Measurements from ENCODE around the gene TMEM106C. TPM values are rescaled to one million over a fixed set of nuclear protein-coding genes. Genes with fewer than 3 reads are reported as not detected.

TMEM106C gene
- 130 and 148 TPM in 2 replicates for total RNA-seq (2014; rRNA removed; shearing (Covaris generic); ENCODE audit: low replicate concordance)

DNA sequence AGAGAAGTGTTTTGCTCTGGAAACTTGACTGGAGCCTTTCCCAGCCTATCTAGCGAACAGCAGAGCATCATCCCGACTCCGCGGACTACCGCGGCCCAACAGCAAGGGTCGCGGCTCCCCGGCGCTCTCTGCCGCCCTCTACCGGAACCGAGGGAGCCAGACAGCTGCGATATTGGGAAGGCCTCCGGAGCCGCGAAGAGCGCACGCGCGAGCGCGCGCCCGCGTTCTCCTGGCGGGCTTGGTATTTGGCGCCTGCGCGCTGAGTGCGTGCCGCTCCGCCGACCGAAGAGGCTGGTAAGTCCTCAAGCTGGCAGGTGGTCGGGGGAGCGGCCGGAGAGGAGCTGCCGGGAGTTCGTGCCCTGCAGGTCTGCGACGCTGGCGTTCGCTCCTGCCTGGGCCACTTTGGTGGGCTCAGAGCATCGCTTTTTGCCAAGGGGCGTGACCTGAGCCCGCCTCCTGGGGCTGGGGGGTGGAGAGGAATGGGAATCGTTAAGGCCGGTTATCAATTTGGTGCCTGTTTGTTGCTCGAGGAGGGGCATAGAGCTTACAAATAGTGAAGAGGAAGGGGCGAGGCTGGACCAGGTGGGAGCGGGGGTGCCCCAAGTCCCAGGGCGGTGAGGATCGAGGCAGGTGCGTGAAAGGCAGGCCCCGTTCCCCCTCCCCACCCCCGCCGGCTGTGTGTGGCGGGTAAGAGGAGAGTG is at the start of gene TMEM106C:
TMEM106C (plus strand) TSS at position 257 of the 701 bp plus-strand sequence. CDS start 641 bp downstream, outside the sequence.
- peak within 1 kb of the TSS; percentile 88 for H3K4me3 ChIP-seq
- no peaks in the 10 kb centered on the region for H3K27me3 ChIP-seq
- peaks cover 33% of the 10 kb centered on the region for H3K36me3 ChIP-seq
- peak; percentile 83 for DNase-seq
- H3K9me3 ChIP-seq = no peaks in the 10 kb centered on the region

GRCh38 chr12:47920913-47921312 is 42.5 kb upstream of the TMEM106C start:
- no peak for DNase-seq
- no peaks in the 10 kb centered on the region for H3K27me3 ChIP-seq
- H3K36me3 ChIP-seq = no peaks in the 10 kb centered on the region
- no peaks in the 10 kb centered on the region for H3K9me3 ChIP-seq
- no peak overlapping the region for H3K4me3 ChIP-seq

DNA sequence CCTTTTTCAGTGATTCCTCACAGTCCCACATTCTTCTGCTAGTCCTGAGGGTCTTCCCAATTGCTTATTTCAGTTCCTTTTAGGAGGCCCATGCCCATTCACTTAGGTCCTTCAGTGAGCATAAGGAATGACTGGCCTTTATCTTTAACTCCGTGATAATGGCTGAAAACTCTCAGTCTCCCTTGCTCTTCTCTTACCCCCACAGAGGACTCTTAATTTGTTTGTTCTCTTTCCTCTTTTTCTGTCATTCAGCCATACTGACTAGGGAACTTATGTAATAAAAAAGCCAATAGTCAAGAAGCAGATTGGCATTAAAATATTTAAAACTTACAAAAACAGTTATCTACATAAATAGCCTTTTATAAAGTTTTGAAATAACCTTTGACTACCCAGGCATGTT is 41.5 kb upstream of the TMEM106C start:
- no peak overlapping the region for H3K4me3 ChIP-seq
- H3K27me3 ChIP-seq = no peaks in the 10 kb centered on the region
- no peaks in the 10 kb centered on the region for H3K9me3 ChIP-seq
- DNase-seq = no peak
- no peaks in the 10 kb centered on the region for H3K36me3 ChIP-seq

- DNase-seq = no peak
- Histone ChIP-seq H3K4me3 (no peak overlapping the region), H3K9me3 (no peaks in the 10 kb centered on the region), H3K27me3 (no peaks in the 10 kb centered on the region), H3K36me3 (no peaks in the 10 kb centered on the region)
Observed at GRCh38 chr12:47927346-47927745, 36.0 kb upstream of the TMEM106C start.

GRCh38 chr12:47930634-47931033 is 32.8 kb upstream of the TMEM106C start:
- no peak for DNase-seq
- no peaks in the 10 kb centered on the region for H3K27me3 ChIP-seq
- no peaks in the 10 kb centered on the region for H3K9me3 ChIP-seq
- no peak overlapping the region for H3K4me3 ChIP-seq
- no peaks in the 10 kb centered on the region for H3K36me3 ChIP-seq

DNA sequence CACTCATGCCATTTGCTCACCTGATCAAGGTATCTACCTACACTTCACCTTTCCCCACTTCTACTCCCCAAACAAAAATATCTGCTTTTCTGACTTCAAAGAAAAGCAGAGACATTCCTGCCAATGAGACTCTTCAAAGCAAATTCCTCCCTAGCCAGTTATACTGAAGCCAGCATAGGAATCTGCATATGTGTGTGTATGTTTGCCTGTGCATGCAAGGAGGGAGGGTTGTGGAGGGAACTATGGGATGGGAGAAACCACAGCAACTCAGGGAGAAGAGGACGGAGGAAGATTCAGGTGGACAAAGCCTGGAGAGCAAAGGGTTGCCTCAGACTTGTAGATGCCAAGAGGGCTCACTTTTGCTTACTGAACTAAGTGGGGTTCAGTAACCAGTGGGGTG is 32.2 kb upstream of the TMEM106C start:
- Histone ChIP-seq H3K4me3 (no peak overlapping the region), H3K27me3 (no peaks in the 10 kb centered on the region), H3K36me3 (no peaks in the 10 kb centered on the region), H3K9me3 (no peaks in the 10 kb centered on the region)
- DNase-seq = no peak

DNA sequence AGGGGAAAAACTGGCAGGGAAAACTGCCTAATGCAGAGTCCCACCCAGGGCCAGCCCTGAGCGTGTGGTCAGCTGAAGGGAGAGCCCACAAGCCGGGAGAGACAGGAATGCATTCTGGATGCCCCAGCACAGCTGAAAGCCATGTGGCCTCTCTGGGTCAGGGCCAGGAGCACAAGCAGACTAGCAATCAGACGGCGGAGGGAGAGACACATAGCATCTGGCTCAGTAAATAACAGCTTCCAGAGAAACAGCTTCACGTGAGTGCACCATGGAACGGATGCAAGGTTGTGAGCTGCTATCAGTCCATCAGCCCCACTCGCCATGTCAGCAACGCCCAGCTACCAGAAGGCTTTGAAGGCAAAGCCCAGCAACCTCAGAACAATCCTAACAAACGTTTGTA is 28.2 kb upstream of the TMEM106C start:
- Histone ChIP-seq H3K36me3 (no peaks in the 10 kb centered on the region), H3K4me3 (no peak overlapping the region), H3K27me3 (no peaks in the 10 kb centered on the region), H3K9me3 (no peaks in the 10 kb centered on the region)
- peak; percentile 30 for DNase-seq

DNA sequence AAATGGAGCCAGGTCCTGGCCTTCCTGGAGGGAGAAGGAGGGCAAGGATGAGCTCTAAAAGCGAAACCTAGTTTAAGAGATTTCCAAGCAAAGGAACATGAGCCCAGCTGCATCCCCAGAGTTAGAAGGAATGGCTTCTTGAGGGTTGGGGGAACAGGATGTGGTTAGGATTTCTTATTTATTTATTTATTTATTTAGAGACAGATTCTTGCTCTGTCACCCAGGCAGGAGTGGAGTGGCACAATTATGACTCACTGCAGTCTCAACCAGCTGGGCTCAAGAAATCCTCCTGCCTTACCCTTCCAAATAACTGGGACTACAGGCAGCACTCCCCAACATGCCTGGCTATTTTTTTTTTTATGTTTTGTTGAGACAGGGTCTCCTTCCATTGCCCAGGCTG is 25.3 kb upstream of the TMEM106C start:
- H3K4me3 ChIP-seq = no peak overlapping the region
- no peaks in the 10 kb centered on the region for H3K36me3 ChIP-seq
- peak; percentile 38 for DNase-seq
- H3K9me3 ChIP-seq = no peaks in the 10 kb centered on the region
- H3K27me3 ChIP-seq = no peaks in the 10 kb centered on the region

DNA sequence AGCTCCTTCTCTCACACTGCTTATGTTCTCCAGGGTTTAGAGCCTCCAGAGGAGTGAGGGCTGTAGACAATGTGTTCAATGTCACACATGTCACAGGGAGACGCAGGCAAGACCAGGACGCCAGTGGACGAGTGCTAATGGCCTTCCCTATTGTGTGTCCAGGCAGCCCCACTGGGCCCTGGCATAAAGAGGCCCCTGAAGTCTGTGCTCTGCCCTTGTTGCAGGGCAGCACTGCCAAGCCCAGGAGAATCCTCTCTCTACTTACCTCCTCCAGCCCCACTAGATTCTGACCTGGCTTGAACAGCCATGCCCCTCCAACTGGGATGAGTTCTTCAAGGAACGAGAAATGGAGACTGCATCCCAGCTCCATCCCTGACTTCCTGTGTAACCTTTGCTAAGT is 24.8 kb upstream of the TMEM106C start:
- Histone ChIP-seq H3K27me3 (no peaks in the 10 kb centered on the region), H3K9me3 (no peaks in the 10 kb centered on the region), H3K4me3 (no peak overlapping the region), H3K36me3 (no peaks in the 10 kb centered on the region)
- no peak for DNase-seq

DNA sequence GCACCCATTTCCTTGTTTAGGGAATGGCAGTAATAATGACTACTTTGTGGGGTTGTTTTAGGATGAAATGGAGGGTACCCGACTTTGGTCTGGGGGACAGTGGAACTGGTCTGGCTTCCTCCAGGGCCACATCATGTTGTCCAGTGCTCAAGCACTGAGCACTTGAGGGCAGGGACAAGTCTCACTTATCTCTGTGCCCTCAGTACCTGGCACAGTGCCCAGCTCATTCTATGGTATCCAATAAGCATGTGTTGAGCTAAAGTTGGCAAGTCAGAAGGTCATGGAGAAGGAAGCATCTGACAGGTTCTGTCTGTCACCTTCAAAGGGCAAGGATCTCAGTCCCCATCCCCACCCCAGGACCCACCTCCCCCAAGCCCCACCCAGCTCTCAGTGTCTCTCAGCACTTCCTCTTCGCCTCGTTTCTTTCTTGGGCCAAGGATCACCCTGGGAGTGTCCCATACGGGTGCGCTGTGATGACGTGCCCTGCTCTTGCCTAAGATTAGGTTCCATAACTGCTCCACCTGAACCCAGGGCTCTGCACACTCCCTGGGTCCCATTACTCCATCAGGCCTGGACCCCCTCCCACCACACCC is 24.3 kb upstream of the TMEM106C start:
- DNase-seq = no peak
- Histone ChIP-seq H3K36me3 (no peaks in the 10 kb centered on the region), H3K27me3 (no peaks in the 10 kb centered on the region), H3K9me3 (no peaks in the 10 kb centered on the region), H3K4me3 (no peak overlapping the region)

GRCh38 chr12:47940773-47941474 is 22.5 kb upstream of the TMEM106C start:
- H3K4me3 ChIP-seq = no peak overlapping the region
- no peaks in the 10 kb centered on the region for H3K27me3 ChIP-seq
- H3K36me3 ChIP-seq = no peaks in the 10 kb centered on the region
- H3K9me3 ChIP-seq = no peaks in the 10 kb centered on the region
- DNase-seq = no peak

DNA sequence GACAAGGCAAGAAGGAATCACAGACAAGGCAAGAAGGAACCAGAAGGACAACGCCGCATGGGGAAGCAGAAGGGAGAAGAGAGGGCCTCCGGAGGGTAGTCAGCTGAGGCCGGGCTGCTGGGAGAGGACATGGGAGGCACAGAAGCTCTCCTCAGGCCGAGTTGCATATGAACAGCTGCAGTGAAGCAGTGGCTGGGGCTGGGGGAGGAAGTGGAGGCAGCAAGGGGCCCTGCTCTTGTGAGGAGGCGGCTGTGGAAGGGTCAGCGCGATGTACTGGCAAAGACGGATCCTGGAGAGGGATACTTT is 22.0 kb upstream of the TMEM106C start:
- Histone ChIP-seq H3K36me3 (no peaks in the 10 kb centered on the region), H3K27me3 (no peaks in the 10 kb centered on the region), H3K9me3 (no peaks in the 10 kb centered on the region), H3K4me3 (no peak overlapping the region)
- no peak for DNase-seq

DNA sequence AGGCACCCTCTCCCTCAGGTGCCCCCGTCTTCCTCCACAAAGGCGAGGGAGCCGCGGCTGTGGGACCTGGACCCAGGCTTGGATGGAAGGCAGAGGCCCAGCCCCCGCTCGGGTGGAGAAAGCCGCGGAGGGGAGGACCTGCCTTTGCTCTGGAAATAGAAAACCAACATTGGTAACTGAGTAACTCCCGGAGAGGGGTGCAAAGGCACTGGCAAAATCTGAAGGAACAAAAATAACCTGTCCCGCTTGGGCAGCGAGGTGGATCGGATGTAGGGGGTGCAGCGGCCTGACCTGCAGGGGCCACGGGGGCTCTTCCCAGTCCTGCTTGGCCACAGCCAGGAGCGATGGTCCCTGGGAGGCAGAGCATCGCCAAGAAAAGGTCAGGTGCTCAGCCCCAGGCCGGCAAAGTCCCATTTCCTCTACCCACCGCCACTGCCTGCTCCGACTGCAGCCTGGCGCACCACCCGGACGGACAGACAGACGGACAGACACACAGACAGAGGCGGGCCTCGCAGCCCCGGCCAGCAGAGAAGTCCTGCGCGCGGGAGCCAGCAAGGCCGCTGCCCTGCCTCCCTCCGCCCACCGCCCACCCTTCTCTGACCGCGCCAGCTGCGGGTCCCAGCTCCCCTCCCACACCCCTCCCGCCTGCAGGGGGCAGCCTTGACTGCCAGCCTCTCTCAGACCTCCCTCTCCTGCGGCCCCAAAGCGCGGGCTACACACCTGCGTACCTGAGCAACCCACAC is 21.4 kb upstream of the TMEM106C start:
- Histone ChIP-seq H3K36me3 (no peaks in the 10 kb centered on the region), H3K27me3 (no peaks in the 10 kb centered on the region), H3K9me3 (no peaks in the 10 kb centered on the region), H3K4me3 (no peak overlapping the region)
- no peak for DNase-seq

DNA sequence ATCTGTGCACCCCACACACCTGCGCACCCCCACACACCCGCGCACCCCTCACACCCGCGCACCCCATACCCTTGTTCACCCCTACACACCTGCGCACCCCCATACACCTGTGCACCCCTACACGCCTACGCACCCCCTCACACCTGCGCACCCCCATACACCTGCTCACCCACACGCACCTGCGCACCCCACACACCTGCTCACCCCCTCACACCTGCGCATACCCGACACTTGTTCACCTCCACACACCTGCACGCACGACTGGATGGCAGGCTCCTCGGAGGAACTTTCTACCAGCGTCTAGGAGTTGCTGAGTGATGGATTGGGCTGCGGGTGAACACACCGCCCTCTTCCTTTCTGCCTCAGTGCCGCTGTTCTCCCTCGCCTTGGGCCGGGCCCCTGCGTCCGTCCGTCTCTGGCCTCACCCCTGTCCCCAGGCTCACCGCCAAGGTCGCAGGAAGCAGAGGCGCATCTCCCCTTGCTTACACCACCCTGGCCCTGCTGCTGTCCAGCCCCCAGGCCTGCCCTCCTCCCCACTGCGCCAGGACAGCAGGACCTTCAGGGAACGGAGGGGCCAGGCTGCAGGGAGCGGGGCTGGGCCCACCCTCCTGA is 20.7 kb upstream of the TMEM106C start:
- DNase-seq = no peak
- no peaks in the 10 kb centered on the region for H3K27me3 ChIP-seq
- no peaks in the 10 kb centered on the region for H3K36me3 ChIP-seq
- no peaks in the 10 kb centered on the region for H3K9me3 ChIP-seq
- H3K4me3 ChIP-seq = no peak overlapping the region

- Histone ChIP-seq H3K9me3 (no peaks in the 10 kb centered on the region), H3K27me3 (no peaks in the 10 kb centered on the region)
- DNase-seq = peak; percentile 50
Observed at GRCh38 chr12:47943623-47944340, 19.6 kb upstream of the TMEM106C start.

GRCh38 chr12:47944685-47945340 is 18.6 kb upstream of the TMEM106C start:
- Histone ChIP-seq H3K4me3 (no peak overlapping the region), H3K9me3 (no peaks in the 10 kb centered on the region), H3K36me3 (no peaks in the 10 kb centered on the region), H3K27me3 (no peaks in the 10 kb centered on the region)
- no peak for DNase-seq

More at GRCh38 chr12:47943623-47944340, 19.6 kb upstream of the TMEM106C start:
- Histone ChIP-seq H3K4me3 (no peak overlapping the region), H3K36me3 (no peaks in the 10 kb centered on the region)
